H9 (cell line): Measurements from ENCODE around the gene HIPK4. TPM values are rescaled to one million over a fixed set of nuclear protein-coding genes. Genes with fewer than 3 reads are reported as not detected.

ENCODE experiments used
- DNase-seq: peaks from one replicate; pipeline ENCODE4 v3.0.0-alpha.2; 2017
- H2AFZ ChIP-seq: one replicate; pipeline ENCODE4 v1.6.1; 2013; ENCODE audit warnings: mild to moderate bottlenecking, low read length, control low read depth, moderate library complexity
- H2AK5ac ChIP-seq: 2 replicates; pipeline ENCODE4 v1.6.1; 2013; ENCODE audit warnings: low read length, control low read depth, mixed read lengths; ENCODE audit not compliant: insufficient read length
- H2BK120ac ChIP-seq: one replicate; pipeline ENCODE4 v1.6.1; 2013; ENCODE audit warnings: low read depth, mild to moderate bottlenecking, low read length, control low read depth, inconsistent platforms; ENCODE audit not compliant: poor library complexity, severe bottlenecking
- H2BK12ac ChIP-seq: 2 replicates; pipeline ENCODE4 v1.6.1; 2013; ENCODE audit warnings: low read length, control low read depth, mixed read lengths, low read depth; ENCODE audit not compliant: insufficient read length
- H2BK15ac ChIP-seq: 2 replicates; pipeline ENCODE4 v1.6.1; 2013; ENCODE audit warnings: low read depth, low read length, control low read depth
- H2BK20ac ChIP-seq: one replicate; pipeline ENCODE4 v1.6.1; 2013; ENCODE audit warnings: low read depth, mild to moderate bottlenecking, low read length, control low read depth, inconsistent platforms; ENCODE audit not compliant: poor library complexity, severe bottlenecking
- H2BK5ac ChIP-seq: 2 replicates; pipeline ENCODE4 v1.6.1; 2013; ENCODE audit warnings: low read length, control low read depth, mixed read lengths; ENCODE audit not compliant: insufficient read length
- H3K14ac ChIP-seq: 2 replicates; pipeline ENCODE4 v1.6.1; 2013; ENCODE audit warnings: low read length, control low read depth; ENCODE audit not compliant: insufficient read depth
- H3K18ac ChIP-seq: 2 replicates; pipeline ENCODE4 v1.6.1; 2013; ENCODE audit warnings: low read depth, mild to moderate bottlenecking, mixed read lengths, low read length, control low read depth; ENCODE audit not compliant: insufficient read length
- H3K23ac ChIP-seq: 2 replicates; pipeline ENCODE4 v1.6.1; 2013; ENCODE audit warnings: low read length, control low read depth, mixed read lengths, low read depth; ENCODE audit not compliant: insufficient read length
- H3K23me2 ChIP-seq: 2 replicates; pipeline ENCODE4 v1.6.1; 2013; ENCODE audit warnings: low read depth, mild to moderate bottlenecking, mixed read lengths, low read length, control low read depth; ENCODE audit not compliant: insufficient read length, poor library complexity, severe bottlenecking
- H3K27ac ChIP-seq: 2 replicates; pipeline ENCODE4 v1.5.1; 2013; ENCODE audit warnings: low read length, control low read depth, mixed read lengths, low read depth; ENCODE audit not compliant: insufficient read length
- H3K27me3 ChIP-seq: 2 replicates; pipeline ENCODE4 v1.6.1; 2013; ENCODE audit warnings: low read length, control low read depth, inconsistent platforms; ENCODE audit not compliant: insufficient read depth
- H3K4ac ChIP-seq: 2 replicates; pipeline ENCODE4 v1.6.1; 2013; ENCODE audit warnings: low read depth, mild to moderate bottlenecking, control low read depth, inconsistent platforms, low read length, moderate library complexity
- H3K4me1 ChIP-seq: 2 replicates; pipeline ENCODE4 v1.6.1; 2013; ENCODE audit warnings: low read length, control low read depth, inconsistent platforms; ENCODE audit not compliant: insufficient read depth
- H3K4me2 ChIP-seq: 2 replicates; pipeline ENCODE4 v1.6.1; 2013; ENCODE audit warnings: low read length, control low read depth, mixed read lengths; ENCODE audit not compliant: insufficient read length, insufficient read depth
- H3K56ac ChIP-seq: 2 replicates; pipeline ENCODE4 v1.6.1; 2013; ENCODE audit warnings: low read depth, mild to moderate bottlenecking, mixed read lengths, low read length, control low read depth; ENCODE audit not compliant: insufficient read length
- H3K79me1 ChIP-seq: 2 replicates; pipeline ENCODE4 v1.6.1; 2013; ENCODE audit warnings: low read depth, mild to moderate bottlenecking, moderate library complexity, low read length, control low read depth, inconsistent platforms; ENCODE audit not compliant: insufficient read depth, poor library complexity, severe bottlenecking
- H3K79me2 ChIP-seq: 2 replicates; pipeline ENCODE4 v1.6.1; 2013; ENCODE audit warnings: low read length, control low read depth, inconsistent platforms; ENCODE audit not compliant: insufficient read depth
- H3K9ac ChIP-seq: 2 replicates; pipeline ENCODE4 v1.6.1; 2013; ENCODE audit warnings: low read length, control low read depth, mixed read lengths; ENCODE audit not compliant: insufficient read length; ENCODE audit errors: extremely low read depth
- H3K9me3 ChIP-seq: one replicate; pipeline ENCODE4 v1.6.1; 2013; ENCODE audit warnings: low read depth, low read length, inconsistent platforms; ENCODE audit not compliant: control insufficient read depth
- H3T11ph ChIP-seq: one replicate; pipeline ENCODE4 v1.6.1; 2013; ENCODE audit warnings: mild to moderate bottlenecking, low read length, control low read depth, inconsistent platforms
- H4K20me1 ChIP-seq: one replicate; pipeline ENCODE4 v1.6.1; 2013; ENCODE audit not compliant: control insufficient read depth, insufficient read length, insufficient read depth
- H4K5ac ChIP-seq: 2 replicates; pipeline ENCODE4 v1.6.1; 2013; ENCODE audit warnings: low read depth, mild to moderate bottlenecking, mixed read lengths, low read length, control low read depth; ENCODE audit not compliant: insufficient read length
- H4K8ac ChIP-seq: replicated peaks from 2 replicates; pipeline ENCODE4 v1.6.1; 2013; ENCODE audit warnings: low read length, control low read depth, mixed read lengths, low read depth; ENCODE audit not compliant: insufficient read length
- H4K91ac ChIP-seq: 2 replicates; pipeline ENCODE4 v1.6.1; 2013; ENCODE audit warnings: low read depth, mild to moderate bottlenecking, moderate library complexity, mixed read lengths, low read length, control low read depth; ENCODE audit not compliant: insufficient read length
- H3K27ac Mint-ChIP-seq, 3 experiments: 2 replicates in 2 of 3; 3 replicates in 1 of 3; pipeline ENCODE4 v1.8.0; 2020 to 2021; ENCODE audit warnings: mixed read lengths in 3 of 3, mild to moderate bottlenecking in 1 of 3, moderate library complexity in 1 of 3
- H3K27me3 Mint-ChIP-seq: 2 replicates; pipeline ENCODE4 v1.8.0; 2021; ENCODE audit warnings: low read depth, mild to moderate bottlenecking, moderate library complexity, mixed read lengths
- H3K36me3 Mint-ChIP-seq, 3 experiments: 2 replicates in 2 of 3; 3 replicates in 1 of 3; pipeline ENCODE4 v1.8.0; 2020 to 2021; ENCODE audit warnings: low read depth in 3 of 3, mixed read lengths in 3 of 3; ENCODE audit not compliant: insufficient read depth in 1 of 3
- H3K4me1 Mint-ChIP-seq, 2 experiments: 2 replicates each; pipeline ENCODE4 v1.8.0; 2020; ENCODE audit warnings: mixed read lengths in 2 of 2
- H3K4me3 Mint-ChIP-seq, 2 experiments: 2 replicates in 1 of 2; 3 replicates in 1 of 2; pipeline ENCODE4 v1.8.0; 2020 to 2021; ENCODE audit warnings: mild to moderate bottlenecking in 2 of 2, mixed read lengths in 2 of 2, moderate library complexity in 1 of 2
- H3K9me3 Mint-ChIP-seq, 2 experiments: 2 replicates in 1 of 2; 3 replicates in 1 of 2; pipeline ENCODE4 v1.8.0; 2020; ENCODE audit warnings: mild to moderate bottlenecking in 2 of 2, mixed read lengths in 2 of 2, moderate library complexity in 1 of 2
- WGBS: extraction: QIAGEN DNeasy Blood & Tissue Kit; methylation state at CpG from one replicate; pipeline ENCODE4 v1.1.7; 2013; ENCODE audit warnings: missing lambda C conversion rate, low lambda C conversion rate, mixed read lengths; ENCODE audit not compliant: insufficient read length; ENCODE audit errors: extremely low coverage; 5-methylcytosine and 5-hydroxymethylcytosine counted together
- total RNA-seq: library from RNA; stranded (reverse); gene quantifications from 2 replicates; pipeline ENCODE4 v1.2.1, GENCODE V29; 2021
- TF ChIP-seq, protein P1 (sequence below): fragments of 200-600 bp; sonication (generic); conservative IDR thresholded peaks from 3 replicates; pipeline ENCODE4 v1.8.0; 2021; ENCODE audit warnings: antibody characterized with exemption, mild to moderate bottlenecking

HIPK4 gene
- total RNA-seq, 1 experiment from 2014 or later, result 0.15 TPM

DNA sequence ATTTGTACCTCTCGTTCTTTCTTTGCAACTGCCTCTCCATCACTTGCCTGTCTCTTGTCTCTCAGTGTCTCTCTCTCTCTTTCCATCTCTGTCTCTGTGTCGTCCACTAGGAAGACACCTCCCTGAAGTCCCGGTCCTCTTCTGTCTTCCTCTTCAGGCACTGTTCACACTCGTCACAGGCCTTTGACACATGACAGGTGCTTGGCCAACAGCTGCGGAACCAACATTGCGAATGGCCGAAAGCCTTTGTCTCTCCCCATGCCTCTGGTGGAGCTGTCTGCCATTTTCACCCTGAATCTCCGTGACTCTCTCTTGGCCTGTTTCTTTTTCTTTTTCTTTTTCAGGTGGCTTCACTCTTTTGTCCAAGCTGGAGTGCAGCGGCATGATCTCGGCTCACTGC lies 2.8 kb downstream of the HIPK4 start:
- Mint-ChIP-seq H3K27ac (no peak overlapping the region), H3K4me3 (no peak overlapping the region), H3K36me3 (no peaks in the 10 kb centered on the region), H3K4me1 (peaks cover 8 to 12% of the 10 kb centered on the region in 2 experiments), H3K9me3 (no peaks in the 10 kb centered on the region), H3K27me3 (peaks cover 10% of the 10 kb centered on the region; the same call in 1 of the 2 replicates)
- no peak overlapping the region for H3K9ac ChIP-seq
- H4K91ac ChIP-seq, result no peak overlapping the region
- H3K4me1 ChIP-seq, result no peaks in the 10 kb centered on the region
- no peak overlapping the region for H3K4ac ChIP-seq
- no peak overlapping the region for H2BK5ac ChIP-seq
- H3K23ac ChIP-seq, result no peak overlapping the region
- no peak overlapping the region for H2BK15ac ChIP-seq
- H3K23me2 ChIP-seq, result no peaks in the 10 kb centered on the region
- TF ChIP-seq, protein P1, sequence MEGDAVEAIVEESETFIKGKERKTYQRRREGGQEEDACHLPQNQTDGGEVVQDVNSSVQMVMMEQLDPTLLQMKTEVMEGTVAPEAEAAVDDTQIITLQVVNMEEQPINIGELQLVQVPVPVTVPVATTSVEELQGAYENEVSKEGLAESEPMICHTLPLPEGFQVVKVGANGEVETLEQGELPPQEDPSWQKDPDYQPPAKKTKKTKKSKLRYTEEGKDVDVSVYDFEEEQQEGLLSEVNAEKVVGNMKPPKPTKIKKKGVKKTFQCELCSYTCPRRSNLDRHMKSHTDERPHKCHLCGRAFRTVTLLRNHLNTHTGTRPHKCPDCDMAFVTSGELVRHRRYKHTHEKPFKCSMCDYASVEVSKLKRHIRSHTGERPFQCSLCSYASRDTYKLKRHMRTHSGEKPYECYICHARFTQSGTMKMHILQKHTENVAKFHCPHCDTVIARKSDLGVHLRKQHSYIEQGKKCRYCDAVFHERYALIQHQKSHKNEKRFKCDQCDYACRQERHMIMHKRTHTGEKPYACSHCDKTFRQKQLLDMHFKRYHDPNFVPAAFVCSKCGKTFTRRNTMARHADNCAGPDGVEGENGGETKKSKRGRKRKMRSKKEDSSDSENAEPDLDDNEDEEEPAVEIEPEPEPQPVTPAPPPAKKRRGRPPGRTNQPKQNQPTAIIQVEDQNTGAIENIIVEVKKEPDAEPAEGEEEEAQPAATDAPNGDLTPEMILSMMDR, result no peak
- no peak overlapping the region for H3K18ac ChIP-seq
- H2BK20ac ChIP-seq, result no peak overlapping the region
- H2BK120ac ChIP-seq, result no peak overlapping the region
- H3K4me2 ChIP-seq, result no peak overlapping the region
- H4K5ac ChIP-seq, result no peak overlapping the region
- H3K79me2 ChIP-seq, result no peaks in the 10 kb centered on the region
- no peaks in the 10 kb centered on the region for H3K9me3 ChIP-seq
- H3K79me1 ChIP-seq, result no peaks in the 10 kb centered on the region
- no peak overlapping the region for H3K14ac ChIP-seq
- H2AFZ ChIP-seq, result no peak overlapping the region
- H2BK12ac ChIP-seq, result no peak overlapping the region
- WGBS, result no CpG with 5 or more reads among the region's 10 CpGs
- H3K27me3 ChIP-seq, result no peaks in the 10 kb centered on the region
- H2AK5ac ChIP-seq, result no peak overlapping the region
- H3K27ac ChIP-seq, result no peak overlapping the region
- no peaks in the 10 kb centered on the region for H4K20me1 ChIP-seq
- no peak for DNase-seq
- no peak overlapping the region for H4K8ac ChIP-seq
- H3K56ac ChIP-seq, result no peak overlapping the region
- no peak overlapping the region for H3T11ph ChIP-seq
